ENCODE measurements around the gene C15orf61.

Gene C15orf61

DNA sequence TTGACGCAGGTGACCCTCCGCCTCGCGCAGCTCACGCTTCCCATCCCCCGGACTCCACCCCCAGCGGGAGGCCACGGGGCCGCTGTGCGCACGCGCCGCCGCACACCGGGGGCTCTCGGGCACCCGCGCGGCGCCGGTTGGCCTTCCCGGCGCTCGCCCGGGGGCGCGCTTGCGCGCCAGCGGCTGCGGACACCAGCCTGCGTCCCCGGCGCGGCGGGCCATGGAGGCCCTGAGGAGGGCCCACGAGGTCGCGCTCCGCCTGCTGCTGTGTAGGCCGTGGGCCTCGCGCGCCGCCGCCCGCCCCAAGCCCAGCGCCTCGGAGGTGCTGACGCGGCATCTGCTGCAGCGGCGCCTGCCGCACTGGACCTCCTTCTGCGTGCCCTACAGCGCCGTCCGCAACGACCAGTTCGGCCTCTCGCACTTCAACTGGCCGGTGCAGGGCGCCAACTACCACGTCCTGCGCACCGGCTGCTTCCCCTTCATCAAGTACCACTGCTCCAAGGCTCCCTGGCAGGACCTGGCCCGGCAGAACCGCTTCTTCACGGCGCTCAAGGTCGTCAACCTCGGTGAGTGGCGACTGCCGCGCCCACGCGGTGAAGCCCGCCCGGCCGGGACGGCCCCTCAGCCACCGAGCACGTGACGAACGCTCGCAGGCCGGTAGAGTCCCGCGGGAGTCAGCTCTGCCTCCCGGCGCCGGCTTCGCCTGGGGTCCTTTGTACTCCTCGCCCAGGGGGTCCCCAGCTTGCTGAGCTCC, at the start of gene C15orf61:
Gene C15orf61 (plus strand): TSS at position 103 of the 754 bp plus-strand sequence. CDS start 118 bp downstream, at position 221.
- peaks cover 11% of the 10 kb centered on the region for H3K36me3 Mint-ChIP-seq (ENCODE audit: low read depth)
- intact Hi-C loops (cut with micrococcal nuclease) = loop anchor here (2.0 to 5.0 kb wide), 2 partner anchors 22 to 321 kb away; partner anchors contain the start of genes MAP2K5 and RNU6-1

DNA sequence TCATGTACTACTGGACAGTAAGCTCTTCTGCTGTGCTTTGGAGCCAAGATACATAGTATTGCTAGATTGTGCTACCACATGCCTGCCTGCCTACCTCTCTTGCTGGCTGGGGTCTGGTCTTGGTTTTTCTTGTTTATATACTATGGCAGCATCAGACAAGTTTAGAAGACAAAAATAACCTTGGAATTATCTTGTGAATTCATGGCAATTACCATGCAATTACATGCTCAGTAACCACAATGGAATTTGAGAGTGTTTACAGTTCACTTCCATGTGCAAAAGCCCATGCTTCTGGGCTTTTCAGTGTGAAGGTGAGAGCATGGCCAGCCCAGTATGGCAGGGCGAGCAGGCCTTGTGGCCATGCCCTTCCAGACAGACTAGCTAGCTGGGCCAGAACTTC, 48.0 kb upstream of the C15orf61 start:
- Mint-ChIP-seq H3K4me1 (ENCODE audit: low read depth) (no peaks in the 10 kb centered on the region), H3K27me3 (no peaks in the 10 kb centered on the region), H3K36me3 (ENCODE audit: low read depth) (no peaks in the 10 kb centered on the region), H3K9me3 (no peaks in the 10 kb centered on the region), H3K27ac (no peak overlapping the region), H3K4me3 (no peak overlapping the region)
- intact Hi-C loops (cut with micrococcal nuclease) = no loop called here

More for the DNA sequence above, at the start of gene C15orf61:
- H3K9me3 Mint-ChIP-seq = no peaks in the 10 kb centered on the region
- H3K27me3 Mint-ChIP-seq = no peaks in the 10 kb centered on the region
- H3K27ac Mint-ChIP-seq = peak within 1 kb of the TSS; percentile 99
- peak within 1 kb of the TSS; percentile 86 for H3K4me3 Mint-ChIP-seq
- peaks cover 31% of the 10 kb centered on the region for H3K4me1 Mint-ChIP-seq (ENCODE audit: low read depth)

DNA sequence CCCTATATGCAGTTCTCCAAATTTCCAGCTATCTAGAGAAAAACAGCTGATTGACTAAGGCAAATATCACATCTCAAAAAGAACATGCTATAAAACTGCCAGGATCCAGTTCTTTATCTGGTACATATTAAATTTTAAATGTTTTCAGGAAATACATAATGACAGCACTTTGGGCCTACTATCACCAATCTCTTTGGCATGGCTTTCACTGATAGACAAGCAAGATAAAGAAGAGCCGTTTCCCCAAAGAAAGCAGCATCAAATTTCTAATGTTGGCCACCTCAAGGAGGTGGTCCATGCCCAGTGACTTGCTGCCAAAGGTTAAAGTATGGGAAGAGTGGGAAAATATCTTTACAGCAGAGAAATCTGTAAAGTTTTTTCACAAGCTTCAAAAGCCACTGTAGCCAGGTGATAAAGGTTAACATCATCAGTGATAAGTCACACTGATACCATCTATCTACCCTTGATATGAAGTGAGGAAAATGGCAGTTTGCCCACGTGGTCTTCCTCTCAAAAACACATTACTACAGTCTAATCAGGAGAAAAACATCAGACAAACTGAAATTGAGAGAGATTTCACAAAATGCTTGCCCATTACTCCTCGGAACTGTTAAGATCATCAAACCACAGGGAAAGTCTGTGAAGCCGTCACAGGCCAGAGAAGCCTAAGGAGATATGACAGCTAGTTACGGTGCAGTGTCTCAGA, 46.4 kb upstream of the C15orf61 start:
- H3K4me1 Mint-ChIP-seq (ENCODE audit: low read depth) = peaks cover 7% of the 10 kb centered on the region
- H3K4me3 Mint-ChIP-seq = no peak overlapping the region
- intact Hi-C loops (cut with micrococcal nuclease) = no loop called here
- H3K27me3 Mint-ChIP-seq = no peaks in the 10 kb centered on the region
- H3K27ac Mint-ChIP-seq = no peak overlapping the region
- no peaks in the 10 kb centered on the region for H3K9me3 Mint-ChIP-seq
- no peaks in the 10 kb centered on the region for H3K36me3 Mint-ChIP-seq (ENCODE audit: low read depth)

DNA sequence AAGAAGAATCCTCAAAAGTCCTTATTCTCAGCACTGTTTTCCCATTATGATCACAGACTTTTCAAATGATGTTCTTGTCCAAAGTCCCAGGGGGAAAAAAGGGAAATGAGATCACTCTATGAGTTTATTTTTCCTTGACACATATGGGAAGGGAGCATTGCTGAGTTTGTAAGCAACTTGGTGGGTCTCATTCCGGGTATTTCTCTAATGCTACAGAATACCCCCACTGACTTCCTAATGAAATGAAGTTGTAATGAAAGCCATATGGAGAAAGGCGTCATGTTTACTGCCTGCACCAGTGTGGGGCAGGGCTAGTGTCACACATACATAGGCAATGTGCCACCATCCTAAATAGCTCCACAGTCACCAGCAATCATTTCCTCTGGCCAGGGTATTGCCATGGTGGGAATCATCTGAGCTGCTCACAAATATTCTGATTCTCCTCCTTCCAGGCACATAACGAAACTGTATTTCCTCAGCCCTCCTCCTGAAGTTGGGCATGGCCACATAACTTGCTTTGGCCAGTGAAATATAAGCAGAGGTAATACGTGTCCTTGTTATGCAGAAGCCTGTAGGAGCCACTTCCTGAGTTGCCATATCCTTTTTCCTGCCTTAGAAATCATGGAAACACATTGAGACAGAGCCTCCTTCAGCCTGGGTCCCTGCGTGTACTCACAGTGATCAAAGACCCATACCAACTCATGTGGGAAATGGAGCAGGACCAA, 41.0 kb upstream of the C15orf61 start:
- Mint-ChIP-seq H3K36me3 (ENCODE audit: low read depth) (no peaks in the 10 kb centered on the region), H3K9me3 (no peaks in the 10 kb centered on the region), H3K4me1 (ENCODE audit: low read depth) (peaks cover 7% of the 10 kb centered on the region), H3K4me3 (no peak overlapping the region), H3K27ac (no peak overlapping the region), H3K27me3 (no peaks in the 10 kb centered on the region)
- intact Hi-C loops (cut with micrococcal nuclease) = no loop called here

DNA sequence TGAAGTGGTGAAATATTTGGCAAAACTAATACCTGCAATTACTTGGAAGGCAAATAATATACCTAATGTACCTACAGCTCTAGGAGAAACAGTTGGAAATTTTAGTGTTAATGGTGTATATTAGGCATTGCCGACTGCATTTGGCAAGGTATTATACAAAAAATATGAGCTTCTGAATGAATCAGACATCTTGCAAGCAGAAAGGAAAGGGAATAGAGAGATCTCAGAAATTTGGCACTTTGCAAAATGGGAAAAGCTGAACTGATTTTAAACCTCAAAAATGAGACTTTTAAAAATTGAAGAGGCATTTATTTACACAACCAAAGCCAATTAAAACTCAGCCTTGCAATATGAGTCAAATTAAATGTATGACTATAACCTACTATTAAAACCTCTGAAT, 40.2 kb upstream of the C15orf61 start:
- intact Hi-C loops (cut with micrococcal nuclease) = no loop called here
- H3K4me3 Mint-ChIP-seq = no peak overlapping the region
- no peaks in the 10 kb centered on the region for H3K9me3 Mint-ChIP-seq
- H3K4me1 Mint-ChIP-seq (ENCODE audit: low read depth) = peaks cover 7% of the 10 kb centered on the region
- no peaks in the 10 kb centered on the region for H3K36me3 Mint-ChIP-seq (ENCODE audit: low read depth)
- H3K27ac Mint-ChIP-seq = no peak overlapping the region
- no peaks in the 10 kb centered on the region for H3K27me3 Mint-ChIP-seq

DNA sequence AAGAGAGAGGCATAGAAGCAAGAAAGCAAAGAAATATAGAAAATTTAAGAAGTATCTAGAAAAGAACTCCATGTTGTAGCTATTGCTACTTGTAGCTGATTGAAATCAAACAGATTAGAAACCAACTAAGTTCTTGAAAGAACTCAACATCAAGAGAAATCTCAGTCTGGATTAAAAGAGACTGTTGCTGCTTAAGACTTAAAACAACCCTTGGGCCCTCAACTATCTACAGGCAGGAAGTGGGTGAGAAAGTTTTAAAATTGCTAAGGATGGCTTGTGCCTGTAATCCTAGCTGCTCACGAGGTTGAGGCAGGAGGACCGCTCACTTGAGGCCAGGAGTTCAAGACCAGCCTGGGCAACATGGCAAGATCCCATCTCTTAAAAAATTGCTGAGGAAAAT, 39.3 kb upstream of the C15orf61 start:
- peaks cover 7% of the 10 kb centered on the region for H3K4me1 Mint-ChIP-seq (ENCODE audit: low read depth)
- no peak overlapping the region for H3K27ac Mint-ChIP-seq
- H3K36me3 Mint-ChIP-seq (ENCODE audit: low read depth) = no peaks in the 10 kb centered on the region
- intact Hi-C loops (cut with micrococcal nuclease) = no loop called here
- H3K27me3 Mint-ChIP-seq = no peaks in the 10 kb centered on the region
- H3K4me3 Mint-ChIP-seq = no peak overlapping the region
- H3K9me3 Mint-ChIP-seq = no peaks in the 10 kb centered on the region

DNA sequence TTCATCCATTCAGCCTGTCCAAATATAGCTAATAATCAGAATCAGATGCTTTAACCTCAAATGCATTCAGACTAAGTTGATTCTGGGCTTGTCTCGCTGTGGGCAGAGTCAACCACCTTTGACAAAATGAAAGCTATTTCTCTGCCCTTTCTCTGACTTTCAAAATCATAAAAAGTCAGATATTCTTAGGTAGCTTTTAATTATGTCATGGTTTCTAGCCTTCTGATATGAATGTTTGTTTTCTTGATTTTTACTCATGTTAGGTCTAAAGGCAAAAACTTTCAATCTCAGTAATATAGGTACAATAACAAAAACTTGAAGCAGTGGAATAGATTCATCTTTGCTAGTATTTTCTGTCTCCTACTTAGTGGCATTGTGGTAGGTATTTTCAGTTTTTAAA, 25.3 kb upstream of the C15orf61 start:
- Mint-ChIP-seq H3K9me3 (no peaks in the 10 kb centered on the region), H3K27me3 (no peaks in the 10 kb centered on the region), H3K36me3 (ENCODE audit: low read depth) (no peaks in the 10 kb centered on the region), H3K4me3 (no peak overlapping the region), H3K27ac (no peak overlapping the region), H3K4me1 (ENCODE audit: low read depth) (peaks cover 6% of the 10 kb centered on the region)
- intact Hi-C loops (cut with micrococcal nuclease) = no loop called here

DNA sequence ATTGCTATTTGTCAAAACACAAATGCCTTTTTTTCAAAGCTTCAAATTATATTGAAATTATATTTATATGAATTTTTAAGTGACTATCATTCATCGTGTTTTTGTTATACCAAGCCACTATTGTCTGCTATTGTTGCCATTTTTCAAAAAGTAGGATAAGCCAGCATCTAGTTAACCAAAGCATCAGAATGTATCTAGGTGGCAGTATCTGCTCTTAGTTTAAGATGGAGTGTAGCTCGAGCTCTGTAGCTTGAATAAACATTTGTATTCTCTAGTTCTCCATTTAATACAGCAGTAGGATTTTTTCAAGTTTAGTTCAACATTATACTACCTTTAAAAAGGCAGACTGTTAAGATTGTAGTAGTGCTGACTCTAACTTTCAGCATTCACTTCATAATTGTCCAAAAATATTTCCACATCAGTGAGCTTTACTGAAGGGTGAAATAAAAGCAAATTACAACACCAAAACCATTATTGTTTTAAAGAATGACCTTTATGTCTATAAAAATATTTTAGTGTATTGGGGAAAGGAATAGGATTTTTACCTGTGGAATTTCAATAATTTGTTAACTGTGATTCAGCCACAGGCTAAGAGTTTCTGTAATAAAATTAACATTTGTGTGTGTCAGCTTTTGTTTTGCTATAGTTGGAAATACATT, 19.6 kb upstream of the C15orf61 start:
- intact Hi-C loops (cut with micrococcal nuclease) = loop anchor here (5.0 kb wide), 1 partner anchor 331 kb away; no protein-coding TSS in a partner anchor
- H3K9me3 Mint-ChIP-seq = no peaks in the 10 kb centered on the region
- H3K4me1 Mint-ChIP-seq (ENCODE audit: low read depth) = peaks cover 25% of the 10 kb centered on the region
- no peak overlapping the region for H3K4me3 Mint-ChIP-seq
- H3K36me3 Mint-ChIP-seq (ENCODE audit: low read depth) = no peaks in the 10 kb centered on the region
- no peaks in the 10 kb centered on the region for H3K27me3 Mint-ChIP-seq
- H3K27ac Mint-ChIP-seq = no peak overlapping the region

DNA sequence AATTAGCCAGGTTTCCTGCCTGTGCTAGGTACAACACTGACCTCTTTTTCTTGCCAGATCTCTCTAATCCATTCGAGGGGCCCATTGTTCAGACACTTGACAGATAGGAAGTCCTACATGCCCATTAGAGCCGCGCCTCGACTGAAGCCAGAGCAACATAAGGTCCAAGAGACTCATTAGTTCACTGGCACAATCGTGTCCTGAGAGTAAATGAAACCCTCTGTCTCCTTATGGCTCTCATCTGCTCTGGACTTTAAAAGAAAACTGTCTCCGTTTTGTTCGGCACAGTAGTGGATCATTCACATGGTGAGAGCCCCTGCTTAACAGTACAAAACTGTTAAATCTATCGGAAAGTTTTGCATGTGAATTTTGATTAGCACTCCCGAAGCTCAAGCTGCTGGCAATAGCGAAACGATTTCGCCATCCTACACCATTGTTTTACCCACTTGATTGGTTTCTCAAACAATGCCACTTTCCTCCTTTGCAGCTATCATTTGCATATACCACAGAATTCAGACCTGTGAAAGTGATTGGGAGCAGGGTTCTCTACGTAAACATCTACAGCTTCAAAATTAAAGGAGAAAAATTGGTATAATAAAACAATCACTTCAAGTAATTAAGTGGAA, 19.0 kb upstream of the C15orf61 start:
- intact Hi-C loops (cut with micrococcal nuclease) = loop anchor here (5.0 kb wide), 1 partner anchor 330 kb away; no protein-coding TSS in a partner anchor
- H3K4me1 Mint-ChIP-seq (ENCODE audit: low read depth) = peaks cover 31% of the 10 kb centered on the region
- no peaks in the 10 kb centered on the region for H3K9me3 Mint-ChIP-seq
- H3K4me3 Mint-ChIP-seq = no peak overlapping the region
- no peak overlapping the region for H3K27ac Mint-ChIP-seq
- H3K36me3 Mint-ChIP-seq (ENCODE audit: low read depth) = no peaks in the 10 kb centered on the region
- H3K27me3 Mint-ChIP-seq = no peaks in the 10 kb centered on the region

DNA sequence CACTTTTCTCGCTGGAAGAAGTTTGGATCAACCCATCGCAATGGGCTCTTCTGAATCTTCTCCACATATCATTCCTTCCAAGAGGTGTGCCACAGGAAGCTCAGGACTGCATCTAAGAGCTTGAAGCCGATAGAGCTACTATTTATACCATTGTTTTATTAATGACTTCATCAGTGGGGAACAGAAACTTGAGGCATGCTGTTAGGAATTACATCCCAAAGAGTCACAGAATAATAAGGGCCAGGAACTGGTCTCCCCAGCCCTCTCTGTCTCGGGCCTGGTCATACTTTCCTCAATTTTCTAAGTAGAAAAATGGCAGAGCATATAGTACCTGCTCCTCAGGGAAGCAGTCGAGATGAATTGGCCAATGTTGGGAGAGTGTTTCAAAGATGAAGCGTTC, 16.9 kb upstream of the C15orf61 start:
- Mint-ChIP-seq H3K27me3 (no peaks in the 10 kb centered on the region), H3K4me1 (ENCODE audit: low read depth) (peaks cover 36% of the 10 kb centered on the region), H3K36me3 (ENCODE audit: low read depth) (no peaks in the 10 kb centered on the region), H3K27ac (no peak overlapping the region), H3K9me3 (no peaks in the 10 kb centered on the region), H3K4me3 (no peak overlapping the region)
- intact Hi-C loops (cut with micrococcal nuclease) = loop anchor here (5.0 kb wide), 1 partner anchor 328 kb away; no protein-coding TSS in a partner anchor

DNA sequence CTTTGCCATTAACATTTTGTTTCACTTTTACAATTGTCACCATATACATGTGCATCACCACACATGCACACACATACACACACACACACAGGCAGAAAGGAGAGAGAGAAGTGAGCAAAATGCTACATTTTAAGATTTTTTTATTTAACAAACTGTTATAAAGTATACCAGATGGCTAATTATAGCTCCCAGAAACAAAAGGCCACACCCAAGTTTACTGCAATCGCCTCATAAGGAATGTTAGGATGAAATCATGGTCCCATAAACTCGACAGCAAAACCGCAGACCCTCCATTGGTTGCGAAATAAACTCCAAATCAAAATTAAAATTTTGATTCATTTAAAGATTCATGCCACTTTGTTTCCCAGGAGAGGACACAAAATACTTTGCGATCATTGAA, 16.1 kb upstream of the C15orf61 start:
- H3K27me3 Mint-ChIP-seq = no peaks in the 10 kb centered on the region
- intact Hi-C loops (cut with micrococcal nuclease) = loop anchor here (5.0 kb wide), 2 partner anchors 38 to 328 kb away; partner anchors contain the start of gene MAP2K5
- no peak overlapping the region for H3K27ac Mint-ChIP-seq
- no peak overlapping the region for H3K4me3 Mint-ChIP-seq
- H3K36me3 Mint-ChIP-seq (ENCODE audit: low read depth) = no peaks in the 10 kb centered on the region
- no peaks in the 10 kb centered on the region for H3K9me3 Mint-ChIP-seq
- peaks cover 36% of the 10 kb centered on the region for H3K4me1 Mint-ChIP-seq (ENCODE audit: low read depth)

DNA sequence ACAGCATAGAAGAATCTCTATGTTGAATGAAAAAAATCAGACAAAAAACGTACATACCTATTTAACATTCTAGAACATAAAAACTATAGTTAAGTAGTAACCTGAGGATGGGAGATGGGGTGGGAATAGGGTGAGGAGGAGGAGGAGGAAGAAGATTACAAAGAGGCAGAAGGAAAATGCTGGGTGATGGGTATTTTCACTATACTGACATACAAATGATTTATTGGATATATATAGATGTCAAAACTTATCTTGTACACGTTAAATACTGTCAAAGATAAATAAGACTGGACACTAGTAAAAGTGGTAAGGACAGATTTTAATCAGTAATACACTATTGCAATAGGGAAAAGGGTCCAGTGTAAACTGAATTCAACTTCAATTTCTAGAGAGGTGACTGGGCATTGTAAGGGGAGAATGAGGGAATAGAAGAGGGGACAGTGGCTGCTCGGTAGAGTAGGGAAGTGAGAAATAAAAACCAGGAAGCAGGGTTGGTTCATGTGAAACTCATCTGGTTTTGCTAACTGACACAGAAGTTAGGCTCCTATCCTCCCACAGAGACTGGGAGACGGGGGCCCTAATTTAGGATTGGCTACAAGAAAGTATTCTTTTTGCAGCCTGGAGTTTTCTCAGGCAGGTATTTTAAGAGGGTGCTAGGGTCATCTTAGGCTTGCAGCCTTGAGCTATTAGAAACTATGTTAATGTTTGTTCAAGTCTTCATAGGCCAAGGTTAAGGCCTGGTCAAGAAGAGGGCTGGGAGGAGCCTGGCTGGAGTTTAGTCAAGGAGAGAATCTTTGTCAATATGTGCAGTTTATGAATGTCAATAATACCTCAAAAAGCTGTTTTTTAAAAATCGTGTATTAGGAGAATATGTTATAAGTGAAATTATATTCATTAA, 15.0 kb upstream of the C15orf61 start:
- Mint-ChIP-seq H3K9me3 (no peaks in the 10 kb centered on the region), H3K36me3 (ENCODE audit: low read depth) (no peaks in the 10 kb centered on the region), H3K27ac (peak overlapping the region; percentile 78), H3K4me3 (no peak overlapping the region), H3K27me3 (no peaks in the 10 kb centered on the region), H3K4me1 (ENCODE audit: low read depth) (peaks cover 43% of the 10 kb centered on the region)
- intact Hi-C loops (cut with micrococcal nuclease) = loop anchor here (5.0 kb wide), 1 partner anchor 36 kb away; the partner anchor contains the start of gene MAP2K5
